K562 (cell line): ENCODE measurements around the gene TCEA3. TPM values are rescaled to one million over a fixed set of nuclear protein-coding genes. Genes with fewer than 3 reads are reported as not detected.
"Not testable (repeated sequence)": the region's sequence is repeated elsewhere in the genome, so short reads cannot be mapped to it uniquely, and the experiment has no call there.

ENCODE experiments used
- ATAC-seq: fragments of 200-7000 bp; cut with Tn5 transposase; 3 replicates; pipeline ENCODE4 v1.9.1; 2020; ENCODE audit warnings: moderate library complexity
- BruUV-seq: library from RNA; stranded (reverse); fragments of 400-500 nt; replicated peaks from 2 replicates; lab custom pipeline; 2021; lab: Mats Ljungman, UMichigan
- CTCF ChIA-PET: fragments of 300-600 bp; formaldehyde crosslinking; extraction: SDS; loops from one replicate; lab custom pipeline; 2021; ENCODE audit warnings: low intra/inter-chr PET ratio; lab: Yijun Ruan, JAX
- POLR2A ChIA-PET: fragments of 300-600, 350-650 bp; sonication (Branson Sonifier 250); formaldehyde crosslinking; extraction: SDS; loops from one replicate; lab custom pipeline; 2021; ENCODE audit warnings: antibody characterized with exemption, inconsistent platforms; lab: Yijun Ruan, JAX
- DNase-seq, 4 experiments: peaks; one replicate each; pipeline versions ENCODE4 v3.0.0 to v3.0.0-alpha.2; 2011 to 2018; ENCODE audit warnings: low spot score in 3 of 4, mixed read lengths in 3 of 4; ENCODE audit errors: extremely low read depth in 1 of 4
- FAIRE-seq: peaks from 2 replicates; lab custom pipeline; 2011; peaks lifted over from hg19 to GRCh38; lab: Jason Lieb, UNC
- H2AFZ ChIP-seq: 2 replicates; pipeline ENCODE4 v1.6.0; 2011; ENCODE audit warnings: low read depth, low read length, control low read depth, inconsistent platforms
- H3K27ac ChIP-seq: fragments of 200-600 bp; 3 replicates; pipeline ENCODE4 v1.8.0; 2011; ENCODE audit warnings: low read depth, mild to moderate bottlenecking, control low read depth, inconsistent platforms, low read length, moderate library complexity, mixed read lengths; ENCODE audit errors: extremely low read depth
- H3K27me3 ChIP-seq, 2 experiments: fragments of 300-600 bp in 1 of 2; 2 replicates in 1 of 2; 3 replicates in 1 of 2; pipeline versions ENCODE4 v1.6.0 to v1.8.0; 2011; ENCODE audit warnings: inconsistent platforms in 2 of 2, low read length in 2 of 2, mild to moderate bottlenecking in 1 of 2, mixed read lengths in 1 of 2, moderate library complexity in 1 of 2; ENCODE audit not compliant: control insufficient read depth in 2 of 2, insufficient read depth in 2 of 2
- H3K36me3 ChIP-seq: fragments of 300-600 bp; 3 replicates; pipeline ENCODE4 v1.8.0; 2011; ENCODE audit warnings: mild to moderate bottlenecking, low read length, inconsistent platforms; ENCODE audit not compliant: control insufficient read depth, insufficient read depth
- H3K4me1 ChIP-seq, 2 experiments: fragments of 200-600 bp in 1 of 2; replicated peaks in 1 of 2; 2 replicates in 1 of 2; 3 replicates in 1 of 2; pipeline versions ENCODE4 v1.5.1 to v1.8.0; 2011; ENCODE audit warnings: inconsistent platforms in 2 of 2, low read length in 2 of 2, mild to moderate bottlenecking in 1 of 2, mixed read lengths in 1 of 2, moderate library complexity in 1 of 2; ENCODE audit not compliant: control insufficient read depth in 2 of 2, insufficient read depth in 2 of 2
- H3K4me2 ChIP-seq: 2 replicates; pipeline ENCODE4 v1.6.1; 2011; ENCODE audit warnings: low read length, control low read depth, inconsistent platforms, mixed read lengths; ENCODE audit not compliant: insufficient read depth
- H3K4me3 ChIP-seq: fragments of 200-600 bp; sonication (generic), shearing (Covaris generic); 2 replicates; pipeline ENCODE4 v1.5.1; 2016; ENCODE audit warnings: control low read depth, inconsistent platforms
- H3K79me2 ChIP-seq: fragments of 200-600 bp; 3 replicates; pipeline ENCODE4 v1.8.0; 2011; ENCODE audit warnings: low read length, inconsistent platforms; ENCODE audit not compliant: control insufficient read depth, insufficient read depth
- H3K9ac ChIP-seq, 2 experiments: 2 replicates each; pipeline versions ENCODE4 v1.6.0 to v1.6.1; 2011; ENCODE audit warnings: low read depth in 2 of 2, low read length in 2 of 2, control low read depth in 1 of 2, inconsistent platforms in 1 of 2, mild to moderate bottlenecking in 1 of 2, mixed read lengths in 1 of 2; ENCODE audit not compliant: insufficient read depth in 1 of 2
- H3K9me1 ChIP-seq: one replicate; pipeline ENCODE4 v1.6.0; 2011; ENCODE audit warnings: inconsistent platforms, mild to moderate bottlenecking, low read length, moderate library complexity; ENCODE audit not compliant: control insufficient read depth, insufficient read depth
- H3K9me3 ChIP-seq: replicated peaks from 2 replicates; pipeline ENCODE4 v1.5.1; 2011; ENCODE audit warnings: low read depth, low read length, inconsistent platforms; ENCODE audit not compliant: control insufficient read depth, insufficient read depth
- H4K20me1 ChIP-seq: replicated peaks from 2 replicates; pipeline ENCODE4 v1.6.1; 2011; ENCODE audit warnings: low read length, inconsistent platforms, mixed read lengths; ENCODE audit not compliant: control insufficient read depth, insufficient read depth
- HDAC2 ChIP-seq: fragments of 450-650 bp; IDR thresholded peaks from 2 replicates; pipeline ENCODE4 v1.6.1; 2016; ENCODE audit warnings: mild to moderate bottlenecking
- HDGF ChIP-seq: fragments of 450-650 bp; IDR thresholded peaks from 2 replicates; pipeline ENCODE4 v1.6.1; 2016
- KDM1A ChIP-seq, 2 experiments: fragments of 450-650 bp; IDR thresholded peaks; 2 replicates each; pipeline ENCODE4 v1.6.1; 2016; ENCODE audit warnings: mild to moderate bottlenecking in 2 of 2
- MCM3 ChIP-seq: fragments of 450-650 bp; IDR thresholded peaks from 2 replicates; pipeline ENCODE4 v1.6.1; 2016
- SMARCA5 ChIP-seq: fragments of 450-650 bp; IDR thresholded peaks from 2 replicates; pipeline ENCODE4 v1.6.1; 2016
- ZNF384 ChIP-seq: IDR thresholded peaks from 2 replicates; pipeline ENCODE4 v1.6.1; 2012; ENCODE audit warnings: low read depth, low read length, improper control_type of control experiment
- WGBS: fragments of 100-300 bp; shearing (Covaris generic); methylation state at CpG from one replicate; pipeline ENCODE4 v1.1.6; 2016; ENCODE audit warnings: low coverage, mixed read lengths; ENCODE audit not compliant: insufficient coverage; ENCODE audit errors: missing lambda C conversion rate; 5-methylcytosine and 5-hydroxymethylcytosine counted together
- in situ Hi-C: fragments of 300-500 bp; cut with MboI; formaldehyde crosslinking; loops from 4 replicates; pipeline ENCODE4 v1.15.0; 2018; ENCODE audit warnings: inconsistent platforms, mixed read lengths
- intact Hi-C: fragments of 100-400 bp; cut with micrococcal nuclease; formaldehyde crosslinking; loops from 2 replicates; pipeline ENCODE4 v1.14.2; 2022
- polyA plus RNA-seq, 8 experiments: library from polyadenylated mRNA; depleted of rRNA in 4 of 8; stranded (reverse) in 5 of 8; unstranded in 3 of 8; fragments of >200 nt; fragmentation: Nextera tagmentation in 2 of 8; fragmentation: Illumina TruSeq in 1 of 8; extraction: Ambion mirVana in 2 of 8; extraction: Trizol in 1 of 8; gene quantifications; 2 replicates each; pipeline versions ENCODE4 v1.2.1 to v1.2.3, GENCODE V29; 2011 to 2014; ENCODE audit warnings: inconsistent platforms in 1 of 8, missing spikeins in 1 of 8
- total RNA-seq, 7 experiments: library from RNA; depleted of rRNA in 6 of 7; stranded (reverse); fragments of >200 nt in 6 of 7; fragmentation: Illumina TruSeq in 2 of 7; extraction: Trizol in 2 of 7; gene quantifications; 2 replicates each; pipeline versions ENCODE4 v1.2.1 to v1.2.3, GENCODE V29; 2011 to 2021; ENCODE audit warnings: low replicate concordance in 1 of 7
- TF ChIP-seq, protein P1 (sequence below): sonication (generic); formaldehyde crosslinking; IDR thresholded peaks from 2 replicates; pipeline ENCODE4 v1.8.1; 2022; ENCODE audit warnings: missing genetic modification reagents
- TF ChIP-seq, protein P2 (sequence below): fragments of 450-650 bp; IDR thresholded peaks from 2 replicates; pipeline ENCODE4 v1.7.0; 2016; ENCODE audit warnings: borderline replicate concordance

Gene TCEA3
- total and polyA plus RNA-seq, 9 of the 15 experiments (the other 6 are each of a cell fraction or from before 2014, with no cell fraction given) = 0.03 to 0.55 (median 0.36) TPM

DNA sequence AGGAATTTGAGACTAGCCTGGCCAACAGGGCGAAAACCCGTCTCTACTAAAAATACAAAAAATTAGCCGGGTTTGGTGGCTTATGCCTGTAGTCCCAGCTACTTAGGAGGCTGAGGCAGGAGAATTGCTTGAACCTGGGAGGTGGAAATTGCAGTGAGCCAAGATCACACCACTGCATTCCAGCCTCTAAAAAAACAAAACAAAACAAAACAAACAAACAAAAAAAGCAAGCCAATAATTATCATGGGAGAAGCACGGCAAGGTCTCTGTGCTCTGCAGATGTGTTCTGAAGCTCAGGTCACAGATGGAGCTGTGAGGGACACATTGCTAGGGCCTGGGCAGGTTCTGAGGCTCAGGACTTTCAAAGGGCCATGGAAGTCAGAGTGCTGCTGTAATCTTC is 44.3 kb downstream of the TCEA3 start:
- H3K4me2 ChIP-seq, in situ Hi-C loops, BruUV-seq, H4K20me1 ChIP-seq, CTCF ChIA-PET, H3K79me2 ChIP-seq, H3K27ac ChIP-seq, intact Hi-C loops, FAIRE-seq, H3K36me3 ChIP-seq, H3K4me3 ChIP-seq, H3K9me1 ChIP-seq, H3K9me3 ChIP-seq, DNase-seq, H3K27me3 ChIP-seq: not testable (repeated sequence)
- peak overlapping the region; percentile 4 to 7; a peak in 1 of 4 replicates for H3K9ac ChIP-seq
- H2AFZ ChIP-seq = peak overlapping the region; percentile 74
- 40% methylated on average over 4 of the region's 4 CpGs for WGBS
- TF ChIP-seq SMARCA5 (peak; percentile 61; the same call in 1 of the 2 replicates), HDGF (0 out of 2 replicates have a peak, but pooled peaks have one; percentile 19), MCM3 (peak; percentile 33; the same call in 1 of the 2 replicates)
- POLR2A ChIA-PET = interaction anchor here (0.8 to 1.2 kb wide), 2 partner anchors 9 to 12 kb away, joined by 3 to 4 read pairs; no protein-coding TSS in a partner anchor
- H3K4me1 ChIP-seq = peaks cover 26 to 38% of the 10 kb centered on the region in 2 experiments
- peak; percentile 21 for ATAC-seq

DNA sequence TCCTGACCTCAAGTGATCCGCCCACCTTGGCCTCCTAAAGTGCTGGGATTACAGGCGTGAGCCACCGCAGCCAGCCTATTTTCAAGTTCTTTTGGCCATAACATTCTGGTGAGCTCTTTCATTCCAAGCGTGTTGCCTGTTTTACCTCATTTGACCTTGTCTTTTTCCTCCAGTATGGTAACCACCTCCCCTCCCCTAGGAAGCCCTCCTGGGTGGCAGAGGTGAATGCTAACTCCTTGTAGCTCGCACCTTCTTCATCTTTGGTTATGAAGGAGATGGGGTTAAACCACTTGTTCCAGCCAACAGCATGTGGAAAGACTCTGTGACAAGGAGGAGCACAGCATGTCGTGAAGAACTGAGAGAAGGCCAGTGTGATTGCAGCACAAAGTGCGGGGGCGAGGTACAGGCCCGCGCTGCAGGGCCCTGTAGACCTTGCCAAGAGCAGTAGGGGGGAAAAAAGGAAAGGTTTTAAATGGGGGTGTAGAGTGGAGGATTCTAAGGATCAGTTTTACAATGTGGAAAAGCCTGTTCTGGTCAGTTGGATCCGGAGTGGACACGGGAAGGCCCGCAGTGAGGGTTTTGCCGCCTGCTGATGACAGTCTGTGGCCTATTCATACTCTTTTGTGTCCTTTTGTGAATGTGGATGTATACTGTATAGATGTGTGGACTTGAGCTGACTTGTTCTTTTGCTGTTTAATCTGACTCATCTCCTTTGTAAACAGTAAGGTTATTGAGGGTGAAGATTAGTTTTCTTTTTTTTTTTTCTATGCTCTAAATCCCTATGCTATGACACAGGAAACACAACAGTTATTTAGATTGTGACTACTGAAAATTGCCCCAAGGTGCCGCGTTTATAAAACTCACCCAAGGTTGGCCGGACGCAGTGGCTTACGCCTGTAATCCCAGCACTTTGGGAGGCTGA is 47.4 kb downstream of the TCEA3 start:
- H2AFZ ChIP-seq = peak overlapping the region; percentile 81
- peak; percentile 82 for ATAC-seq
- H3K79me2 ChIP-seq = peaks cover under 1% of the 10 kb centered on the region; the same call in 1 of the 3 replicates
- no TSS peak for BruUV-seq
- no peaks in the 10 kb centered on the region for H3K9me3 ChIP-seq
- peaks cover 4% of the 10 kb centered on the region; the same call in 1 of the 3 replicates for H3K36me3 ChIP-seq
- CTCF ChIA-PET = no interaction called here
- POLR2A ChIA-PET = interaction anchor here (0.7 to 1.6 kb wide), 4 partner anchors 9 to 106 kb away, joined by 3 to 7 read pairs (median 4); partner anchors contain the start of gene HNRNPR
- in situ Hi-C loops (no loop called here), intact Hi-C loops (no loop called here)
- 38% methylated on average over 19 of the region's 19 CpGs for WGBS
- H3K27me3 ChIP-seq = no peaks in the 10 kb centered on the region
- FAIRE-seq = peak; percentile 90
- peak overlapping the region; percentile 68 for H3K4me2 ChIP-seq
- peak; percentile 39 to 67 (median 53) for DNase-seq
- peaks cover 13 to 23% of the 10 kb centered on the region in 2 experiments for H3K4me1 ChIP-seq
- peak overlapping the region; percentile 32 to 51; a peak in 2 of 4 replicates for H3K9ac ChIP-seq
- H4K20me1 ChIP-seq = no peaks in the 10 kb centered on the region
- peak overlapping the region; percentile 57 for H3K27ac ChIP-seq
- H3K9me1 ChIP-seq = no peaks in the 10 kb centered on the region
- H3K4me3 ChIP-seq = no peak overlapping the region
- TF ChIP-seq HDAC2 = no peak
- peak in 1 of 2 experiments; percentile 51; a peak in 2 of 4 replicates for TF ChIP-seq KDM1A (IDR thresholded peaks at IDR 0.05)
- TF ChIP-seq, protein P1, sequence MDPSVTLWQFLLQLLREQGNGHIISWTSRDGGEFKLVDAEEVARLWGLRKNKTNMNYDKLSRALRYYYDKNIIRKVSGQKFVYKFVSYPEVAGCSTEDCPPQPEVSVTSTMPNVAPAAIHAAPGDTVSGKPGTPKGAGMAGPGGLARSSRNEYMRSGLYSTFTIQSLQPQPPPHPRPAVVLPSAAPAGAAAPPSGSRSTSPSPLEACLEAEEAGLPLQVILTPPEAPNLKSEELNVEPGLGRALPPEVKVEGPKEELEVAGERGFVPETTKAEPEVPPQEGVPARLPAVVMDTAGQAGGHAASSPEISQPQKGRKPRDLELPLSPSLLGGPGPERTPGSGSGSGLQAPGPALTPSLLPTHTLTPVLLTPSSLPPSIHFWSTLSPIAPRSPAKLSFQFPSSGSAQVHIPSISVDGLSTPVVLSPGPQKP (CRISPR knock-in tag) = no peak
- TF ChIP-seq ZNF384 = peak; percentile 91
- TF ChIP-seq, protein P2, sequence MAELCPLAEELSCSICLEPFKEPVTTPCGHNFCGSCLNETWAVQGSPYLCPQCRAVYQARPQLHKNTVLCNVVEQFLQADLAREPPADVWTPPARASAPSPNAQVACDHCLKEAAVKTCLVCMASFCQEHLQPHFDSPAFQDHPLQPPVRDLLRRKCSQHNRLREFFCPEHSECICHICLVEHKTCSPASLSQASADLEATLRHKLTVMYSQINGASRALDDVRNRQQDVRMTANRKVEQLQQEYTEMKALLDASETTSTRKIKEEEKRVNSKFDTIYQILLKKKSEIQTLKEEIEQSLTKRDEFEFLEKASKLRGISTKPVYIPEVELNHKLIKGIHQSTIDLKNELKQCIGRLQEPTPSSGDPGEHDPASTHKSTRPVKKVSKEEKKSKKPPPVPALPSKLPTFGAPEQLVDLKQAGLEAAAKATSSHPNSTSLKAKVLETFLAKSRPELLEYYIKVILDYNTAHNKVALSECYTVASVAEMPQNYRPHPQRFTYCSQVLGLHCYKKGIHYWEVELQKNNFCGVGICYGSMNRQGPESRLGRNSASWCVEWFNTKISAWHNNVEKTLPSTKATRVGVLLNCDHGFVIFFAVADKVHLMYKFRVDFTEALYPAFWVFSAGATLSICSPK = no peak
